Heart right ventricle (tissue), 16 donors: Measurements from ENCODE around the gene CIB2. TPM values are rescaled to one million over a fixed set of nuclear protein-coding genes. Genes with fewer than 3 reads are reported as not detected.

Experiments used
- ATAC-seq, 8 donors: fragments of 200-7000 bp; cut with Tn5 transposase; one replicate each; pipeline ENCODE4 v1.9.1; 2020; ENCODE audit warnings: mild to moderate bottlenecking in 8 of 8, moderate library complexity in 8 of 8, moderate number of reproducible peaks in 1 of 8
- DNase-seq, 2 donors: peaks; one replicate each; pipeline ENCODE4 v3.0.0-alpha.2; 2020
- H3K27ac ChIP-seq, 10 donors: fragments of 200-600 bp; sonication (generic) in 2 of 10; one replicate each; pipeline versions ENCODE4 v1.5.0 to v1.8.0; 2020 to 2022; ENCODE audit warnings: mild to moderate bottlenecking in 3 of 10
- H3K27me3 ChIP-seq, 7 donors: fragments of 200-600 bp; one replicate each; pipeline ENCODE4 v1.8.0; 2021 to 2022; ENCODE audit warnings: mild to moderate bottlenecking in 2 of 7
- H3K36me3 ChIP-seq, 9 donors: fragments of 200-600 bp; sonication (generic) in 1 of 9; one replicate each; pipeline versions ENCODE4 v1.5.0 to v1.8.0; 2020 to 2022; ENCODE audit warnings: mild to moderate bottlenecking in 2 of 9
- H3K4me1 ChIP-seq, 9 donors: fragments of 200-600 bp; sonication (generic) in 1 of 9; one replicate each; pipeline versions ENCODE4 v1.5.0 to v1.8.0; 2020 to 2022; ENCODE audit warnings: mild to moderate bottlenecking in 4 of 9
- H3K4me3 ChIP-seq, 10 donors: fragments of 200-600 bp; sonication (generic) in 2 of 10; one replicate each; pipeline versions ENCODE4 v1.5.0 to v1.8.0; 2020 to 2022; ENCODE audit warnings: mild to moderate bottlenecking in 7 of 10, moderate library complexity in 2 of 10
- H3K9me3 ChIP-seq, 11 donors: fragments of 200-600 bp in 10 of 11; sonication (generic) in 2 of 11; one replicate each; pipeline versions ENCODE4 v1.5.0 to v1.8.0; 2013 to 2022; ENCODE audit warnings: mild to moderate bottlenecking in 2 of 11, control low read depth in 1 of 11, moderate library complexity in 1 of 11
- CTCF ChIP-seq, 9 donors: fragments of 200-600 bp; sonication (generic) in 2 of 9; IDR thresholded peaks; one replicate each; pipeline versions ENCODE4 v1.5.0 to v1.8.0; 2021 to 2022; ENCODE audit warnings: antibody characterized with exemption in 9 of 9, mild to moderate bottlenecking in 5 of 9, moderate library complexity in 1 of 9
- WGBS, 2 donors: extraction: QIAGEN DNeasy Blood & Tissue Kit; methylation state at CpG; one replicate each; pipeline ENCODE4 v1.1.7; 2013; ENCODE audit warnings: inconsistent platforms in 1 of 2; 5-methylcytosine and 5-hydroxymethylcytosine counted together
- intact Hi-C, 10 donors: fragments of 100-400 bp; cut with DNase I; formaldehyde crosslinking; loops; one replicate each; pipeline versions ENCODE4 v1.11.1 to v1.14.2; 2022
- polyA plus RNA-seq, 2 donors: library from polyadenylated mRNA; stranded (reverse); fragments of 200-250 nt; gene quantifications; one replicate each; pipeline ENCODE4 v1.2.3, GENCODE V29; 2013
- total RNA-seq, 10 donors: library from RNA; stranded (reverse); fragmentation: NEBNext Ultra II Directional in 3 of 10; extraction: Animal tissue kit (Norgen Biotek cat#: 25700) in 3 of 10; gene quantifications; one replicate each; pipeline versions ENCODE4 v1.2.1 to v1.2.4, GENCODE V29; 2021 to 2023
- donor health status: Arrhythmogenic right ventricular cardiomyopathy.
- donor health status: ischemic (EF 13 %, LVEDD 7.1; RV severe dilation, severe dysfunction).
- donor health status: healthy with polysubstance abuse.
- donor health status: DM: no; HTN: yes; CAD: no.
- donor health status: DM: no; HTN: no; CAD: no.
- donor health status: ischemic (EF 25% LVEDD 6.9; RV normal size, moderate dysfunction).
- donor health status: ischemic (EF 25% LVEDD 5.7; RV mildly dilated, moderate dysfunction).
- donor health status: healthy.
- donor health status: DM: yes; HTN: yes; CAD: no.
- donor health status: Ischemic cardiomyopathy.
- donor health status: ischemic (EF 35%, LVEDD 5.7; RV mildly dilated, moderate dysfunction).
- donor health status: nonischemic (EF 11% LVEDD 7.7; RV severe dilation, severe dysfunction).
- donor health status: DM: yes; HTN: yes; CAD: no.
- donor health status: PGD.
- donor health status: ischemic (EF 29% LVEDD 5.4; RV normal size, mild dysfunction).
- donor health status: nonischemic (EF 23%, LVEDD 6.1; RV moderate dilation, normal function).

CIB2 gene
- total and polyA plus RNA-seq, 12 donors = 2.6 to 32.3 (median 13.7) TPM

- Histone ChIP-seq H3K4me1 (peaks cover 0 to 7% (median 0%) of the 10 kb centered on the region in 9 donors), H3K9me3 (no peaks in the 10 kb centered on the region), H3K36me3 (no peaks in the 10 kb centered on the region), H3K27me3 (no peaks in the 10 kb centered on the region), H3K27ac (no peak overlapping the region), H3K4me3 (no peak overlapping the region)
- TF ChIP-seq CTCF (IDR thresholded peaks at IDR 0.05) = no peak
- 92% methylated on average over 3 of the region's 3 CpGs for WGBS, 2 donors
- no peak for DNase-seq
- no peak for ATAC-seq
- intact Hi-C loops = no loop called here
Observed at GRCh38 chr15:78142332-78142731, 11.1 kb upstream of the CIB2 start.

- Histone ChIP-seq H3K36me3 (no peaks in the 10 kb centered on the region), H3K27ac (no peak overlapping the region), H3K9me3 (no peaks in the 10 kb centered on the region), H3K27me3 (no peaks in the 10 kb centered on the region), H3K4me3 (no peak overlapping the region), H3K4me1 (no peaks in the 10 kb centered on the region)
- ATAC-seq = no peak
- intact Hi-C loops = no loop called here
- DNase-seq = no peak
- TF ChIP-seq CTCF (IDR thresholded peaks at IDR 0.05) = no peak
Observed at GRCh38 chr15:78140292-78140691, 9.0 kb upstream of the CIB2 start.

- H3K9me3 ChIP-seq = no peaks in the 10 kb centered on the region
- no peak for TF ChIP-seq CTCF (IDR thresholded peaks at IDR 0.05)
Observed at GRCh38 chr15:78139578-78139977, 8.3 kb upstream of the CIB2 start.

GRCh38 chr15:78133801-78134200 is 2.6 kb upstream of the CIB2 start:
- Histone ChIP-seq H3K9me3 (no peaks in the 10 kb centered on the region), H3K36me3 (no peaks in the 10 kb centered on the region), H3K4me3 (no peak overlapping the region), H3K27ac (no peak overlapping the region), H3K4me1 (peaks cover 0 to 13% (median 10%) of the 10 kb centered on the region in 9 donors), H3K27me3 (no peaks in the 10 kb centered on the region)
- 97 to 98% methylated on average over 2 of the region's 2 CpGs for whole genome bisulfite sequencing, 2 donors
- ATAC-seq (no peak), DNase-seq (no peak)
- intact Hi-C loops = loop anchor here in 5 of 10 donors (5.0 to 10.0 kb wide), 3 partner anchors 38 to 108 kb away; no protein-coding TSS in a partner anchor
- no peak for TF ChIP-seq CTCF (IDR thresholded peaks at IDR 0.05)

More at GRCh38 chr15:78139578-78139977, 8.3 kb upstream of the CIB2 start:
- no peak for DNase-seq
- ATAC-seq = no peak
- no peak overlapping the region for H3K27ac ChIP-seq
- H3K36me3 ChIP-seq = no peaks in the 10 kb centered on the region
- intact Hi-C loops = loop anchor here in 1 of 10 donors (10.0 kb wide), 1 partner anchor 55 kb away; no protein-coding TSS in a partner anchor
- WGBS, 2 donors = 95 to 96% methylated on average over 5 of the region's 5 CpGs
- no peak overlapping the region for H3K4me3 ChIP-seq
- H3K27me3 ChIP-seq = no peaks in the 10 kb centered on the region
- no peaks in the 10 kb centered on the region for H3K4me1 ChIP-seq
